HUES6 (cell line): ENCODE data around the gene NEURL4.
A peak's percentile ranks its signal among the peaks of the same experiment; 100 is the strongest.

Experiments used
- H3K27ac ChIP-seq: 2 replicates; pipeline ENCODE4 v1.7.0; 2013; ENCODE audit warnings: low read depth, mild to moderate bottlenecking, low read length, inconsistent platforms
- H3K27me3 ChIP-seq: 2 replicates; pipeline ENCODE4 v1.6.1; 2013; ENCODE audit warnings: low read length; ENCODE audit not compliant: control insufficient read depth, insufficient read depth
- H3K36me3 ChIP-seq: 2 replicates; pipeline ENCODE4 v1.6.1; 2013; ENCODE audit warnings: low read length; ENCODE audit not compliant: control insufficient read depth, insufficient read depth
- H3K4me1 ChIP-seq: 2 replicates; pipeline ENCODE4 v1.6.1; 2013; ENCODE audit warnings: low read length; ENCODE audit not compliant: control insufficient read depth, insufficient read depth
- H3K4me3 ChIP-seq: 2 replicates; pipeline ENCODE4 v1.5.1; 2013; ENCODE audit warnings: low read depth, low read length
- H3K9ac ChIP-seq: one replicate; pipeline ENCODE4 v1.6.1; 2013; ENCODE audit warnings: mild to moderate bottlenecking, low read length
- H3K9me3 ChIP-seq: 2 replicates; pipeline ENCODE4 v1.6.1; 2013; ENCODE audit warnings: low read depth, low read length; ENCODE audit not compliant: control insufficient read depth, insufficient read depth

The NEURL4 gene

GRCh38 chr17:7311110-7311705, 17.9 kb downstream of the NEURL4 start:
- Histone ChIP-seq H3K27me3 (no peaks in the 10 kb centered on the region), H3K27ac (no peak overlapping the region), H3K9ac (no peak overlapping the region), H3K4me1 (peaks cover 18% of the 10 kb centered on the region), H3K4me3 (no peak overlapping the region), H3K9me3 (no peaks in the 10 kb centered on the region), H3K36me3 (peaks cover 61% of the 10 kb centered on the region)

- H3K9me3 ChIP-seq: no peaks in the 10 kb centered on the region
- no peak overlapping the region for H3K27ac ChIP-seq
- peaks cover 12% of the 10 kb centered on the region for H3K4me1 ChIP-seq
- no peak overlapping the region for H3K9ac ChIP-seq
- H3K36me3 ChIP-seq: peaks cover 55% of the 10 kb centered on the region
- H3K27me3 ChIP-seq: no peaks in the 10 kb centered on the region
- H3K4me3 ChIP-seq: peak overlapping the region; percentile 98; the same call in 1 of the 2 replicates
Observed at GRCh38 chr17:7309628-7310027, 19.5 kb downstream of the NEURL4 start.

GRCh38 chr17:7308625-7309433, 20.3 kb downstream of the NEURL4 start:
- Histone ChIP-seq H3K9ac (peak overlapping the region; percentile 96), H3K36me3 (peaks cover 51% of the 10 kb centered on the region), H3K27me3 (no peaks in the 10 kb centered on the region), H3K27ac (peak overlapping the region; percentile 97), H3K4me1 (peaks cover 7% of the 10 kb centered on the region; the same call in 1 of the 2 replicates), H3K4me3 (peak overlapping the region; percentile 98), H3K9me3 (no peaks in the 10 kb centered on the region)

GRCh38 chr17:7307686-7308624, 21.2 kb downstream of the NEURL4 start:
- no peaks in the 10 kb centered on the region for H3K9me3 ChIP-seq
- H3K4me3 ChIP-seq: peak overlapping the region; percentile 98
- no peaks in the 10 kb centered on the region for H3K27me3 ChIP-seq
- peaks cover 5% of the 10 kb centered on the region; the same call in 1 of the 2 replicates for H3K4me1 ChIP-seq
- H3K27ac ChIP-seq: peak overlapping the region; percentile 97
- H3K36me3 ChIP-seq: peaks cover 43% of the 10 kb centered on the region
- peak overlapping the region; percentile 96 for H3K9ac ChIP-seq

- Histone ChIP-seq H3K4me3 (peak within 1 kb of the TSS; percentile 98), H3K27ac (peak within 1 kb of the TSS; percentile 97), H3K36me3 (peaks cover 34% of the 10 kb centered on the region), H3K9me3 (no peaks in the 10 kb centered on the region), H3K27me3 (no peaks in the 10 kb centered on the region), H3K4me1 (peaks cover 5% of the 10 kb centered on the region; the same call in 1 of the 2 replicates), H3K9ac (peak within 1 kb of the TSS; percentile 96)
Observed at GRCh38 chr17:7306911-7307685, 22.0 kb downstream of the NEURL4 start, which contains the start of gene EIF5A. EIF5A (plus strand) TSS chr17:7307628; CDS start chr17:7309636, 2,008 bp downstream.

GRCh38 chr17:7304179-7304578, 25.0 kb downstream of the NEURL4 start:
- H3K9ac ChIP-seq: no peak overlapping the region

GRCh38 chr17:7296189-7296861, 32.8 kb downstream of the NEURL4 start:
- Histone ChIP-seq H3K9ac (no peak overlapping the region), H3K27me3 (peaks cover 29% of the 10 kb centered on the region), H3K4me3 (peak overlapping the region; percentile 15), H3K4me1 (peaks cover 18% of the 10 kb centered on the region), H3K36me3 (no peaks in the 10 kb centered on the region), H3K27ac (no peak overlapping the region), H3K9me3 (no peaks in the 10 kb centered on the region)

More at GRCh38 chr17:7304179-7304578, 25.0 kb downstream of the NEURL4 start:
- Histone ChIP-seq H3K27me3 (0 out of 2 replicates have a peak, but pooled peaks cover 4% of the 10 kb centered on the region), H3K4me1 (peaks cover 2% of the 10 kb centered on the region; the same call in 1 of the 2 replicates), H3K9me3 (no peaks in the 10 kb centered on the region), H3K27ac (no peak overlapping the region), H3K4me3 (no peak overlapping the region), H3K36me3 (peaks cover 6% of the 10 kb centered on the region)

- H3K27me3 ChIP-seq: peaks cover 29% of the 10 kb centered on the region
- no peaks in the 10 kb centered on the region for H3K9me3 ChIP-seq
- H3K36me3 ChIP-seq: 0 out of 2 replicates have a peak, but pooled peaks cover 2% of the 10 kb centered on the region
- peaks cover 18% of the 10 kb centered on the region for H3K4me1 ChIP-seq
- H3K9ac ChIP-seq: peak overlapping the region; percentile 51
- peak overlapping the region; percentile 83 for H3K4me3 ChIP-seq
- H3K27ac ChIP-seq: no peak overlapping the region
Observed at GRCh38 chr17:7295230-7296180, 33.6 kb downstream of the NEURL4 start.

- no peaks in the 10 kb centered on the region for H3K9me3 ChIP-seq
- peaks cover 26% of the 10 kb centered on the region for H3K27me3 ChIP-seq
- no peak within 1 kb of the TSS; the same call in 1 of the 2 replicates for H3K27ac ChIP-seq
- peak within 1 kb of the TSS; percentile 83 for H3K4me3 ChIP-seq
- peak within 1 kb of the TSS; percentile 51 for H3K9ac ChIP-seq
- H3K4me1 ChIP-seq: peaks cover 18% of the 10 kb centered on the region
- H3K36me3 ChIP-seq: 0 out of 2 replicates have a peak, but pooled peaks cover 2% of the 10 kb centered on the region
Observed at GRCh38 chr17:7294614-7295153, 34.5 kb downstream of the NEURL4 start, which contains the start of gene YBX2. YBX2 (minus strand) TSS chr17:7294639; CDS start chr17:7294500, 139 bp downstream.
